Spleen (tissue), 7 donors: ENCODE results near the gene SETD3.

Source experiments
- POLR2AphosphoS5 ChIP-seq, 3 donors: sonication (generic); formaldehyde crosslinking; IDR thresholded peaks; one replicate each; pipeline ENCODE4 v1.5.1; 2017; ENCODE audit warnings: antibody characterized with exemption in 3 of 3
- TF ChIP-seq, protein P1 (sequence below), 11 experiments: fragments of 200-600 bp in 7 of 11; fragments of 450-650 bp in 4 of 11; sonication (generic) in 4 of 11; IDR thresholded peaks in 8 of 11; conservative IDR thresholded peaks in 3 of 11; 1 replicate in 7 of 11; 2 replicates in 4 of 11; pipeline versions ENCODE4 v1.4.0 to v1.8.0; 2016 to 2021; ENCODE audit warnings: antibody characterized with exemption in 11 of 11, inconsistent platforms in 4 of 11, mild to moderate bottlenecking in 1 of 11
- donor health status: DM: no; HTN: no; CAD: no; lungs with moderate emphysema.
- donor health status: DM: no; HTN: no; CAD: no.
- donor health status: DM: no; HTN: no; CAD: no.

DNA sequence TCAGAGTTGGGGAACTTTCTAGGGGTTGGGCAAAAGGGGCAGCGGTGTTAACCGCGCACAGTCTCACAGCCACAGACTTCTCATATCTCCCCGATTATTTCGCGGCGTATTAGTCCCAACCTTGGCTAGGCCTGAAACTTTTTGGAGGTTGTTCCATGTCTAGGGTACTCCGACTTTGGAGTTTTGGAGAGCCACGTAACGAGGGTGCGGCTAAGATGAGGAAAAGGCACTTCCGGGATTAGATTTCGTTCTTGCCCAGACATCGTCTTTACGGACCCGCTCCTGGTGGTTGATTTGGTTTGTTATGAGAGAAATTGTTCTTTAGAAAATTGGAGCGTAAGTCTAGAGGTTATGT lies 1.1 kb upstream of the SETD3 start:
- TF ChIP-seq, protein P1, sequence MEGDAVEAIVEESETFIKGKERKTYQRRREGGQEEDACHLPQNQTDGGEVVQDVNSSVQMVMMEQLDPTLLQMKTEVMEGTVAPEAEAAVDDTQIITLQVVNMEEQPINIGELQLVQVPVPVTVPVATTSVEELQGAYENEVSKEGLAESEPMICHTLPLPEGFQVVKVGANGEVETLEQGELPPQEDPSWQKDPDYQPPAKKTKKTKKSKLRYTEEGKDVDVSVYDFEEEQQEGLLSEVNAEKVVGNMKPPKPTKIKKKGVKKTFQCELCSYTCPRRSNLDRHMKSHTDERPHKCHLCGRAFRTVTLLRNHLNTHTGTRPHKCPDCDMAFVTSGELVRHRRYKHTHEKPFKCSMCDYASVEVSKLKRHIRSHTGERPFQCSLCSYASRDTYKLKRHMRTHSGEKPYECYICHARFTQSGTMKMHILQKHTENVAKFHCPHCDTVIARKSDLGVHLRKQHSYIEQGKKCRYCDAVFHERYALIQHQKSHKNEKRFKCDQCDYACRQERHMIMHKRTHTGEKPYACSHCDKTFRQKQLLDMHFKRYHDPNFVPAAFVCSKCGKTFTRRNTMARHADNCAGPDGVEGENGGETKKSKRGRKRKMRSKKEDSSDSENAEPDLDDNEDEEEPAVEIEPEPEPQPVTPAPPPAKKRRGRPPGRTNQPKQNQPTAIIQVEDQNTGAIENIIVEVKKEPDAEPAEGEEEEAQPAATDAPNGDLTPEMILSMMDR (IDR thresholded peaks at IDR 0.05 in 8 of 11, conservative IDR thresholded peaks at IDR 0.05 in 3 of 11), result no peak
- no peak for TF ChIP-seq POLR2AphosphoS5 (IDR thresholded peaks at IDR 0.05)
